Measurements from ENCODE around the gene RHOV.

- TF ChIP-seq, protein P1, sequence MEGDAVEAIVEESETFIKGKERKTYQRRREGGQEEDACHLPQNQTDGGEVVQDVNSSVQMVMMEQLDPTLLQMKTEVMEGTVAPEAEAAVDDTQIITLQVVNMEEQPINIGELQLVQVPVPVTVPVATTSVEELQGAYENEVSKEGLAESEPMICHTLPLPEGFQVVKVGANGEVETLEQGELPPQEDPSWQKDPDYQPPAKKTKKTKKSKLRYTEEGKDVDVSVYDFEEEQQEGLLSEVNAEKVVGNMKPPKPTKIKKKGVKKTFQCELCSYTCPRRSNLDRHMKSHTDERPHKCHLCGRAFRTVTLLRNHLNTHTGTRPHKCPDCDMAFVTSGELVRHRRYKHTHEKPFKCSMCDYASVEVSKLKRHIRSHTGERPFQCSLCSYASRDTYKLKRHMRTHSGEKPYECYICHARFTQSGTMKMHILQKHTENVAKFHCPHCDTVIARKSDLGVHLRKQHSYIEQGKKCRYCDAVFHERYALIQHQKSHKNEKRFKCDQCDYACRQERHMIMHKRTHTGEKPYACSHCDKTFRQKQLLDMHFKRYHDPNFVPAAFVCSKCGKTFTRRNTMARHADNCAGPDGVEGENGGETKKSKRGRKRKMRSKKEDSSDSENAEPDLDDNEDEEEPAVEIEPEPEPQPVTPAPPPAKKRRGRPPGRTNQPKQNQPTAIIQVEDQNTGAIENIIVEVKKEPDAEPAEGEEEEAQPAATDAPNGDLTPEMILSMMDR (IDR thresholded peaks at IDR 0.05): no peak
- TF ChIP-seq POLR2A (IDR thresholded peaks at IDR 0.05): no peak
Observed at GRCh38 chr15:40902605-40903561, 28.8 kb upstream of the RHOV start.
